WTC11 (cell line): ENCODE results near the gene BEND5. TPM values are rescaled to one million over a fixed set of nuclear protein-coding genes. Genes with fewer than 3 reads are reported as not detected.

Experiments used
- ATAC-seq: fragments of 200-7000 bp; cut with Tn5 transposase; 2 replicates; pipeline ENCODE4 v1.10.0; 2021; ENCODE audit warnings: mild to moderate bottlenecking, moderate library complexity
- CTCF ChIA-PET: fragments of 300-600 bp; sonication (Branson Sonifier 250); formaldehyde crosslinking; loops from one replicate; lab custom pipeline; 2021; ENCODE audit warnings: antibody characterized with exemption; lab: Charles Lee
- POLR2A ChIA-PET: fragments of 350-600 bp; sonication (Branson Sonifier 250); formaldehyde crosslinking; loops from one replicate; lab custom pipeline; 2021; ENCODE audit warnings: antibody characterized with exemption; lab: Charles Lee
- DNase-seq: peaks from one replicate; pipeline ENCODE4 v3.0.0; 2021; ENCODE audit warnings: low spot score
- H3K27ac Mint-ChIP-seq: 2 replicates; pipeline ENCODE4 v1.8.0; 2021; ENCODE audit warnings: mixed read lengths
- H3K27me3 Mint-ChIP-seq: 2 replicates; pipeline ENCODE4 v1.8.0; 2021; ENCODE audit warnings: low read depth, mild to moderate bottlenecking, moderate library complexity, mixed read lengths
- H3K36me3 Mint-ChIP-seq: 2 replicates; pipeline ENCODE4 v1.8.0; 2021; ENCODE audit warnings: mixed read lengths
- H3K4me1 Mint-ChIP-seq: 2 replicates; pipeline ENCODE4 v1.8.0; 2022; ENCODE audit warnings: mixed read lengths
- H3K4me3 Mint-ChIP-seq: 2 replicates; pipeline ENCODE4 v1.8.0; 2021; ENCODE audit warnings: mild to moderate bottlenecking, moderate library complexity, mixed read lengths
- H3K9me3 Mint-ChIP-seq: 2 replicates; pipeline ENCODE4 v1.8.0; 2021; ENCODE audit warnings: mixed read lengths
- CBFB ChIP-seq: sonication (generic); formaldehyde crosslinking; IDR thresholded peaks from 2 replicates; pipeline ENCODE4 v1.8.1; 2022; ENCODE audit warnings: mild to moderate bottlenecking, low read depth, missing genetic modification reagents
- ESRRA ChIP-seq: sonication (generic); formaldehyde crosslinking; IDR thresholded peaks from 2 replicates; pipeline ENCODE4 v1.8.1; 2022; ENCODE audit warnings: mild to moderate bottlenecking, missing genetic modification reagents, borderline replicate concordance
- ETV6 ChIP-seq: sonication (generic); formaldehyde crosslinking; IDR thresholded peaks from 2 replicates; pipeline ENCODE4 v1.8.1; 2022; ENCODE audit warnings: mild to moderate bottlenecking, missing genetic modification reagents
- FOXP1 ChIP-seq: sonication (generic); formaldehyde crosslinking; IDR thresholded peaks from 2 replicates; pipeline ENCODE4 v1.8.0; 2022; ENCODE audit warnings: missing genetic modification reagents, mild to moderate bottlenecking, moderate library complexity, borderline replicate concordance
- GRHL2 ChIP-seq: fragments of 250-450 bp; sonication (Bioruptor Pico); IDR thresholded peaks from 2 replicates; pipeline ENCODE4 v1.8.0; 2022; ENCODE audit warnings: mild to moderate bottlenecking, moderate library complexity; ENCODE audit not compliant: insufficient replicate concordance, severe bottlenecking
- KAT7 ChIP-seq: sonication (generic); formaldehyde crosslinking; IDR thresholded peaks from 2 replicates; pipeline ENCODE4 v1.8.1; 2023; ENCODE audit warnings: missing genetic modification reagents, mild to moderate bottlenecking, borderline replicate concordance
- PRRX2 ChIP-seq: fragments of 250-450 bp; sonication (Bioruptor Pico); IDR thresholded peaks from 2 replicates; pipeline ENCODE4 v1.8.0; 2021; ENCODE audit warnings: mild to moderate bottlenecking
- TCF7 ChIP-seq: sonication (generic); formaldehyde crosslinking; IDR thresholded peaks from 2 replicates; pipeline ENCODE4 v1.8.0; 2022; ENCODE audit warnings: mild to moderate bottlenecking, low read depth, missing genetic modification reagents, moderate library complexity
- TEAD4 ChIP-seq: sonication (generic); formaldehyde crosslinking; IDR thresholded peaks from 2 replicates; pipeline ENCODE4 v1.8.0; 2022; ENCODE audit warnings: mild to moderate bottlenecking, missing genetic modification reagents
- ZNF396 ChIP-seq: fragments of 250-450 bp; sonication (Bioruptor Pico); IDR thresholded peaks from 2 replicates; pipeline ENCODE4 v1.8.0; 2021; ENCODE audit warnings: mild to moderate bottlenecking, moderate library complexity, borderline replicate concordance
- ZNF416 ChIP-seq: fragments of 250-450 bp; sonication (Bioruptor Pico); IDR thresholded peaks from 2 replicates; pipeline ENCODE4 v1.9.0; 2021; ENCODE audit warnings: mild to moderate bottlenecking, inconsistent platforms
- total RNA-seq: library from RNA; stranded (reverse); gene quantifications from 3 replicates; pipeline ENCODE4 v1.2.3, GENCODE V29; 2021
- TF ChIP-seq, protein P1 (sequence below): sonication (generic); formaldehyde crosslinking; IDR thresholded peaks from 2 replicates; pipeline ENCODE4 v1.8.0; 2022; ENCODE audit warnings: mild to moderate bottlenecking, missing genetic modification reagents
- TF ChIP-seq, protein P2 (sequence below): sonication (generic); formaldehyde crosslinking; IDR thresholded peaks from 2 replicates; pipeline ENCODE4 v1.8.0; 2022; ENCODE audit warnings: mild to moderate bottlenecking, missing genetic modification reagents
- TF ChIP-seq, protein P3 (sequence below): sonication (generic); formaldehyde crosslinking; IDR thresholded peaks from 2 replicates; pipeline ENCODE4 v1.8.1; 2023; ENCODE audit warnings: mild to moderate bottlenecking, missing genetic modification reagents
- TF ChIP-seq, protein P4 (sequence below): fragments of 250-450 bp; sonication (Bioruptor Pico); IDR thresholded peaks from 2 replicates; pipeline ENCODE4 v1.9.0; 2021; ENCODE audit warnings: moderate library complexity, mild to moderate bottlenecking, inconsistent platforms, borderline replicate concordance
- TF ChIP-seq, protein P5 (sequence below): fragments of 200-600 bp; IDR thresholded peaks from 2 replicates; pipeline ENCODE4 v1.8.0; 2022; ENCODE audit warnings: antibody characterized with exemption
- TF ChIP-seq, protein P6 (sequence below): sonication (generic); formaldehyde crosslinking; IDR thresholded peaks from 2 replicates; pipeline ENCODE4 v1.8.1; 2023; ENCODE audit warnings: mild to moderate bottlenecking, missing genetic modification reagents, moderate library complexity
- TF ChIP-seq, protein P7 (sequence below): sonication (generic); formaldehyde crosslinking; IDR thresholded peaks from 2 replicates; pipeline ENCODE4 v1.8.1; 2023; ENCODE audit warnings: mild to moderate bottlenecking, missing genetic modification reagents, borderline replicate concordance

The BEND5 gene
- total RNA-seq, 1 experiment from 2014 or later, result 4.9 TPM

DNA sequence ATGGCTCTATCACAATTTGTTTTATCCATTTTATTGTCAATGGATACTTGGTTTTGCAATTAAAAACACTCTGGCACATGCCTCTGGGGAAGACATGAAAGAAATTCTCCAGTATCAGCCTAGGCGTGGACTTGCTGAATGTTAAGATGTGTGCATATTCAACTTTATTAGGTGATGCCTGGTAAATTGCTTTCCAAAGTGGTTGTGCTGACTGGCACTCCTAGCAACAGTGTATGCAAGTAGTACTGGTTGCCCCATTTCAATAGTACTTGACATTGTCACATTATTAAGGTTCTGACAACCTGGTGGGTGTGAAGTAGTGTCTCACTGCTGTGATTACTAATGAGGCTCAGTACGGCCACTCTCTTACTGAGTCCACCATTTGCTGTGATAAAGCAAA is 48.1 kb downstream of the BEND5 start:
- no peak overlapping the region for H3K27ac Mint-ChIP-seq
- no peak for TF ChIP-seq GRHL2 (CRISPR knock-in tag)
- TF ChIP-seq, protein P1, sequence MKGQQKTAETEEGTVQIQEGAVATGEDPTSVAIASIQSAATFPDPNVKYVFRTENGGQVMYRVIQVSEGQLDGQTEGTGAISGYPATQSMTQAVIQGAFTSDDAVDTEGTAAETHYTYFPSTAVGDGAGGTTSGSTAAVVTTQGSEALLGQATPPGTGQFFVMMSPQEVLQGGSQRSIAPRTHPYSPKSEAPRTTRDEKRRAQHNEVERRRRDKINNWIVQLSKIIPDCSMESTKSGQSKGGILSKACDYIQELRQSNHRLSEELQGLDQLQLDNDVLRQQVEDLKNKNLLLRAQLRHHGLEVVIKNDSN (CRISPR knock-in tag), result no peak
- TF ChIP-seq, protein P2, sequence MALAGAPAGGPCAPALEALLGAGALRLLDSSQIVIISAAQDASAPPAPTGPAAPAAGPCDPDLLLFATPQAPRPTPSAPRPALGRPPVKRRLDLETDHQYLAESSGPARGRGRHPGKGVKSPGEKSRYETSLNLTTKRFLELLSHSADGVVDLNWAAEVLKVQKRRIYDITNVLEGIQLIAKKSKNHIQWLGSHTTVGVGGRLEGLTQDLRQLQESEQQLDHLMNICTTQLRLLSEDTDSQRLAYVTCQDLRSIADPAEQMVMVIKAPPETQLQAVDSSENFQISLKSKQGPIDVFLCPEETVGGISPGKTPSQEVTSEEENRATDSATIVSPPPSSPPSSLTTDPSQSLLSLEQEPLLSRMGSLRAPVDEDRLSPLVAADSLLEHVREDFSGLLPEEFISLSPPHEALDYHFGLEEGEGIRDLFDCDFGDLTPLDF (CRISPR knock-in tag), result no peak
- TF ChIP-seq, protein P3, sequence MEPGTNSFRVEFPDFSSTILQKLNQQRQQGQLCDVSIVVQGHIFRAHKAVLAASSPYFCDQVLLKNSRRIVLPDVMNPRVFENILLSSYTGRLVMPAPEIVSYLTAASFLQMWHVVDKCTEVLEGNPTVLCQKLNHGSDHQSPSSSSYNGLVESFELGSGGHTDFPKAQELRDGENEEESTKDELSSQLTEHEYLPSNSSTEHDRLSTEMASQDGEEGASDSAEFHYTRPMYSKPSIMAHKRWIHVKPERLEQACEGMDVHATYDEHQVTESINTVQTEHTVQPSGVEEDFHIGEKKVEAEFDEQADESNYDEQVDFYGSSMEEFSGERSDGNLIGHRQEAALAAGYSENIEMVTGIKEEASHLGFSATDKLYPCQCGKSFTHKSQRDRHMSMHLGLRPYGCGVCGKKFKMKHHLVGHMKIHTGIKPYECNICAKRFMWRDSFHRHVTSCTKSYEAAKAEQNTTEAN (CRISPR knock-in tag), result no peak
- DNase-seq (no peak), ATAC-seq (no peak)
- H3K27me3 Mint-ChIP-seq, result no peaks in the 10 kb centered on the region
- no peaks in the 10 kb centered on the region for H3K9me3 Mint-ChIP-seq
- H3K4me1 Mint-ChIP-seq, result no peaks in the 10 kb centered on the region
- ChIA-PET POLR2A (no interaction called here), CTCF (no interaction called here)
- H3K36me3 Mint-ChIP-seq, result no peaks in the 10 kb centered on the region; the same call in 1 of the 2 replicates
- no peak overlapping the region for H3K4me3 Mint-ChIP-seq

DNA sequence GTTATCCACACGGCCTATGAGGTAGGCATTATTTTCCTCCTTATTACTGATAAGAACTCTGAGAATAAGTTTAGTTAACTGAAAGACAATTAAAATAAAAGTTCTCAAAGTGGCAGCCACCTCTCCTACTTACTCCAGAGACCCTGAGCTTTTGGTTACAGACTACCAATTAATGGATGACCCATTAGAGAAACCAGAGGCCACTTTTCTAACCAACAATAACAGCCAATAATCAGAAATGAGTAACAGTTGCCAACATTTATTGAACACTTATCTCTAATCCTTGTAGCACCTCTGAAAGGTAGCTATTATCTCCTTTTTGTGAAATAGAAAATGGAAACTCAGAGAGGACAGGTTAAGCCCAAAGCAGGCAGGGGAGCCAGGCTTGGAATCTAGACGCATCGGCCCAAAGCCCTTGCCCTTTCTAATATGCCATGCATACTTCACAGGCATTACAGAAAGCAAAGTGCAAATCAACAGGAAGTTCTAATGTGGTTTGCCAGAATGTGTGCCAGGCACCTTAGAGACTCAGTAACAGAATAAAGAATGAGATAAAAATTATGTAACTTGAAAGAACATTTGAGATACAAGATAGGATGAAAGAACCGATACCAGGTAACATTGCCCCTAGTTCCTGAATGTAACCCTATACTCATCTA is 50.0 kb downstream of the BEND5 start:
- Mint-ChIP-seq H3K27me3 (no peaks in the 10 kb centered on the region), H3K4me1 (no peaks in the 10 kb centered on the region), H3K36me3 (no peaks in the 10 kb centered on the region), H3K9me3 (no peaks in the 10 kb centered on the region), H3K4me3 (no peak overlapping the region), H3K27ac (no peak overlapping the region)
- ATAC-seq (no peak), DNase-seq (no peak)
- no peak for TF ChIP-seq CBFB (CRISPR knock-in tag)
- TF ChIP-seq ZNF416, result no peak
- TF ChIP-seq, protein P4, sequence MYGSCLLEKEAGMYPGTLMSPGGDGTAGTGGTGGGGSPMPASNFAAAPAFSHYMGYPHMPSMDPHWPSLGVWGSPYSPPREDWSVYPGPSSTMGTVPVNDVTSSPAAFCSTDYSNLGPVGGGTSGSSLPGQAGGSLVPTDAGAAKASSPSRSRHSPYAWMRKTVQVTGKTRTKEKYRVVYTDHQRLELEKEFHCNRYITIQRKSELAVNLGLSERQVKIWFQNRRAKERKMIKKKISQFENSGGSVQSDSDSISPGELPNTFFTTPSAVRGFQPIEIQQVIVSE (CRISPR knock-in tag), result no peak
- no peak for TF ChIP-seq PRRX2 (CRISPR knock-in tag)
- TF ChIP-seq ZNF396 (CRISPR knock-in tag), result no peak
- no peak for TF ChIP-seq TCF7 (CRISPR knock-in tag)
- no peak for TF ChIP-seq ETV6 (CRISPR knock-in tag)
- TF ChIP-seq TEAD4 (CRISPR knock-in tag), result no peak
- TF ChIP-seq, protein P5, sequence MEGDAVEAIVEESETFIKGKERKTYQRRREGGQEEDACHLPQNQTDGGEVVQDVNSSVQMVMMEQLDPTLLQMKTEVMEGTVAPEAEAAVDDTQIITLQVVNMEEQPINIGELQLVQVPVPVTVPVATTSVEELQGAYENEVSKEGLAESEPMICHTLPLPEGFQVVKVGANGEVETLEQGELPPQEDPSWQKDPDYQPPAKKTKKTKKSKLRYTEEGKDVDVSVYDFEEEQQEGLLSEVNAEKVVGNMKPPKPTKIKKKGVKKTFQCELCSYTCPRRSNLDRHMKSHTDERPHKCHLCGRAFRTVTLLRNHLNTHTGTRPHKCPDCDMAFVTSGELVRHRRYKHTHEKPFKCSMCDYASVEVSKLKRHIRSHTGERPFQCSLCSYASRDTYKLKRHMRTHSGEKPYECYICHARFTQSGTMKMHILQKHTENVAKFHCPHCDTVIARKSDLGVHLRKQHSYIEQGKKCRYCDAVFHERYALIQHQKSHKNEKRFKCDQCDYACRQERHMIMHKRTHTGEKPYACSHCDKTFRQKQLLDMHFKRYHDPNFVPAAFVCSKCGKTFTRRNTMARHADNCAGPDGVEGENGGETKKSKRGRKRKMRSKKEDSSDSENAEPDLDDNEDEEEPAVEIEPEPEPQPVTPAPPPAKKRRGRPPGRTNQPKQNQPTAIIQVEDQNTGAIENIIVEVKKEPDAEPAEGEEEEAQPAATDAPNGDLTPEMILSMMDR, result no peak
- TF ChIP-seq, protein P6, sequence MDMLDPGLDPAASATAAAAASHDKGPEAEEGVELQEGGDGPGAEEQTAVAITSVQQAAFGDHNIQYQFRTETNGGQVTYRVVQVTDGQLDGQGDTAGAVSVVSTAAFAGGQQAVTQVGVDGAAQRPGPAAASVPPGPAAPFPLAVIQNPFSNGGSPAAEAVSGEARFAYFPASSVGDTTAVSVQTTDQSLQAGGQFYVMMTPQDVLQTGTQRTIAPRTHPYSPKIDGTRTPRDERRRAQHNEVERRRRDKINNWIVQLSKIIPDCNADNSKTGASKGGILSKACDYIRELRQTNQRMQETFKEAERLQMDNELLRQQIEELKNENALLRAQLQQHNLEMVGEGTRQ (CRISPR knock-in tag), result no peak
- TF ChIP-seq, protein P7, sequence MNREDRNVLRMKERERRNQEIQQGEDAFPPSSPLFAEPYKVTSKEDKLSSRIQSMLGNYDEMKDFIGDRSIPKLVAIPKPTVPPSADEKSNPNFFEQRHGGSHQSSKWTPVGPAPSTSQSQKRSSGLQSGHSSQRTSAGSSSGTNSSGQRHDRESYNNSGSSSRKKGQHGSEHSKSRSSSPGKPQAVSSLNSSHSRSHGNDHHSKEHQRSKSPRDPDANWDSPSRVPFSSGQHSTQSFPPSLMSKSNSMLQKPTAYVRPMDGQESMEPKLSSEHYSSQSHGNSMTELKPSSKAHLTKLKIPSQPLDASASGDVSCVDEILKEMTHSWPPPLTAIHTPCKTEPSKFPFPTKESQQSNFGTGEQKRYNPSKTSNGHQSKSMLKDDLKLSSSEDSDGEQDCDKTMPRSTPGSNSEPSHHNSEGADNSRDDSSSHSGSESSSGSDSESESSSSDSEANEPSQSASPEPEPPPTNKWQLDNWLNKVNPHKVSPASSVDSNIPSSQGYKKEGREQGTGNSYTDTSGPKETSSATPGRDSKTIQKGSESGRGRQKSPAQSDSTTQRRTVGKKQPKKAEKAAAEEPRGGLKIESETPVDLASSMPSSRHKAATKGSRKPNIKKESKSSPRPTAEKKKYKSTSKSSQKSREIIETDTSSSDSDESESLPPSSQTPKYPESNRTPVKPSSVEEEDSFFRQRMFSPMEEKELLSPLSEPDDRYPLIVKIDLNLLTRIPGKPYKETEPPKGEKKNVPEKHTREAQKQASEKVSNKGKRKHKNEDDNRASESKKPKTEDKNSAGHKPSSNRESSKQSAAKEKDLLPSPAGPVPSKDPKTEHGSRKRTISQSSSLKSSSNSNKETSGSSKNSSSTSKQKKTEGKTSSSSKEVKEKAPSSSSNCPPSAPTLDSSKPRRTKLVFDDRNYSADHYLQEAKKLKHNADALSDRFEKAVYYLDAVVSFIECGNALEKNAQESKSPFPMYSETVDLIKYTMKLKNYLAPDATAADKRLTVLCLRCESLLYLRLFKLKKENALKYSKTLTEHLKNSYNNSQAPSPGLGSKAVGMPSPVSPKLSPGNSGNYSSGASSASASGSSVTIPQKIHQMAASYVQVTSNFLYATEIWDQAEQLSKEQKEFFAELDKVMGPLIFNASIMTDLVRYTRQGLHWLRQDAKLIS, result no peak
- TF ChIP-seq KAT7, result no peak
- TF ChIP-seq FOXP1, result no peak
- no peak for TF ChIP-seq ESRRA
- ChIA-PET CTCF (no interaction called here), POLR2A (no interaction called here)
